ENCODE data around the gene SYT13.

GRCh38 chr11:45210846-45211245 is 75.3 kb downstream of the SYT13 start:
- TF ChIP-seq CTCF (IDR thresholded peaks at IDR 0.05) (no peak), POLR2A (IDR thresholded peaks at IDR 0.05) (no peak)
